ENCODE results near the gene TACC2.
"Not testable (repeated sequence)": the region's sequence is repeated elsewhere in the genome, so short reads cannot be mapped to it uniquely, and the experiment has no call there.

TACC2 gene

GRCh38 chr10:122199070-122199469 is 210.1 kb downstream of the TACC2 start:
- H3K4me3 ChIP-seq (replicated peaks; ENCODE audit: low read depth, low read length) = no peak overlapping the region
- no peak for TF ChIP-seq CTCF (IDR thresholded peaks at IDR 0.05; ENCODE audit: low read depth, low read length, missing control alignments)
- no peak for DNase-seq (ENCODE audit: extremely low read depth, low read depth)

GRCh38 chr10:122199689-122200088 is 210.7 kb downstream of the TACC2 start:
- TF ChIP-seq CTCF (IDR thresholded peaks at IDR 0.05; ENCODE audit: low read depth, low read length, missing control alignments) = no peak
- no peak for DNase-seq (ENCODE audit: extremely low read depth, low read depth)
- no peak overlapping the region for H3K4me3 ChIP-seq (replicated peaks; ENCODE audit: low read depth, low read length)

- no peak overlapping the region for H3K4me3 ChIP-seq (replicated peaks; ENCODE audit: low read depth, low read length)
- DNase-seq (ENCODE audit: extremely low read depth, low read depth) = no peak
- no peak for TF ChIP-seq CTCF (IDR thresholded peaks at IDR 0.05; ENCODE audit: low read depth, low read length, missing control alignments)
Observed at GRCh38 chr10:122201401-122201800, 212.4 kb downstream of the TACC2 start.

GRCh38 chr10:122203180-122203579 is 214.2 kb downstream of the TACC2 start:
- not testable (repeated sequence) for H3K4me3 ChIP-seq (replicated peaks; ENCODE audit: low read depth, low read length)

GRCh38 chr10:122204691-122205489 is 215.9 kb downstream of the TACC2 start:
- TF ChIP-seq CTCF (IDR thresholded peaks at IDR 0.05; ENCODE audit: low read depth, low read length, missing control alignments) = no peak
- DNase-seq (ENCODE audit: extremely low read depth, low read depth) = no peak
- no peak overlapping the region for H3K4me3 ChIP-seq (replicated peaks; ENCODE audit: low read depth, low read length)

More at GRCh38 chr10:122203180-122203579, 214.2 kb downstream of the TACC2 start:
- DNase-seq (ENCODE audit: extremely low read depth, low read depth) = not testable (repeated sequence)

GRCh38 chr10:122206471-122207065 is 217.6 kb downstream of the TACC2 start:
- no peak for DNase-seq (ENCODE audit: extremely low read depth, low read depth)
- no peak overlapping the region for H3K4me3 ChIP-seq (replicated peaks; ENCODE audit: low read depth, low read length)
- TF ChIP-seq CTCF (IDR thresholded peaks at IDR 0.05; ENCODE audit: low read depth, low read length, missing control alignments) = no peak

GRCh38 chr10:122207163-122207562 is 218.2 kb downstream of the TACC2 start:
- H3K4me3 ChIP-seq (replicated peaks; ENCODE audit: low read depth, low read length) = no peak overlapping the region
- DNase-seq (ENCODE audit: extremely low read depth, low read depth) = no peak
- TF ChIP-seq CTCF (IDR thresholded peaks at IDR 0.05; ENCODE audit: low read depth, low read length, missing control alignments) = no peak
